Stimulated activated CD4-positive, alpha-beta T cell treated with anti-CD3 and anti-CD28 coated beads, Interleukin-1b, Interleukin-23, amount 100 ng/mL, for 48 hours (primary cell): ENCODE results near the gene NMNAT2.
"Not testable (repeated sequence)": the region's sequence is repeated elsewhere in the genome, so short reads cannot be mapped to it uniquely, and the experiment has no call there.

Experiments used
- DNase-seq: peaks from one replicate; pipeline ENCODE4 v3.0.0-alpha.2; 2020

The NMNAT2 gene

DNA sequence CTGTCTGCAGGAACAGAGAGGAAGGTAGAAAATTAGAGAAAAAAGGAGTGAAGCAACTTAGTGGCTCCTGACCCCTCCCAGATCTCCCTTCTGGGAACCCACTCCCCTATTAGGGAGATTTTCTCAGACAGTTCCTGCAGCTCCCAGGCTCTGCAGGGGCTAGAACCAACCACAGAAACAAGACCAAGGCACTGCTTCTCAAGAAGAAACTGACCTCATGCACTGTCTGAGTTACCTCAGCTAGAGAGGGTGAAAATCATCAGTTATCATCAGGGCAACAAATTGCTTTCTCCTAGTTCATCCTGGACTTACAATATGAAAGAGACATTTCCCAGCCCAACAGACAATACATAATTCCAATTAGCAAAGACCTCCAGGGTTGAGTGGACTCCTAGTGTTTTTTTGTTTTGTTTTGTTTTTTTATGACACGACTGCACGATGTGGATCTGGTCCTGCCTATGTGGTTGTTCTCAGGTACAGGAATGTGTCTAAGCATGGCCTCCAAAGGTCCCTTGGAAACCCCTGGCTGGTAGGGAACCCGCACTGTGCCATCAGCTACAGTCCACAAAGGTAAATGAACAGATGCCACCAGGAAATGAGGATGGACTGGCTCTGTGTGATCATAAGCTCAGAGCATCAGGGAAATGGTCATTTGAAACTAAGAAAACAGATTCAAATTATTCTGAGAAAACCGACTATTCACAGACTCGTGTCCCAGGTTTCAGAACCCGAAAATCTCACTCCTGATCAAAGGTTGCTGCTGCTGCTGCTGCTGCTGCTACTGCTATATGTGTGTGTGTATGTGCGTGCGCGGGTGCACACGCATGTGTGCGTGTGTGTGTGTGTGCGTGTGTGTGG is 166.8 kb downstream of the NMNAT2 start:
- DNase-seq, result no peak

GRCh38 chr1:183249941-183250452 is 168.2 kb downstream of the NMNAT2 start:
- DNase-seq, result no peak

GRCh38 chr1:183248989-183249691 is 169.0 kb downstream of the NMNAT2 start:
- DNase-seq, result no peak

- DNase-seq, result no peak
Observed at GRCh38 chr1:183247931-183248330, 170.2 kb downstream of the NMNAT2 start.

GRCh38 chr1:183247484-183247883 is 170.7 kb downstream of the NMNAT2 start:
- no peak for DNase-seq

DNA sequence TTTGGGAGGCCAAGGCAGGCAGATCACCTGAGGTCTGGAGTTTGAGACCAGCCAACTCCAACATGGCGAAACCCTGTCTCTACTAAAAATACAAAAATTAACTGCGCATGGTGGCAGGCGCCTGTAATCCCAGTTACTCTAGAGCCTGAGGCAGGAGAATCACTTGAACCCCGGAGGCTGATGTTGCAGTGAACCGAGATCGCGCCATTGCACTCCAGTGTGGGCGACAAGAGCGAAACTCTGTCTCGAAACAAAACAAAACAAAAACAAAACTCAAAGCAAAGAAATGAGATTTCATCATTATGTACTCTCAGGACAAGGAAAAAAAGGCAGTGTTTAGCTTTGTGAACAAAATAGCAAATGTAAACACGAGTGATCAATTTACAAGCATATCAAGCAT is 171.1 kb downstream of the NMNAT2 start:
- DNase-seq, result no peak

DNA sequence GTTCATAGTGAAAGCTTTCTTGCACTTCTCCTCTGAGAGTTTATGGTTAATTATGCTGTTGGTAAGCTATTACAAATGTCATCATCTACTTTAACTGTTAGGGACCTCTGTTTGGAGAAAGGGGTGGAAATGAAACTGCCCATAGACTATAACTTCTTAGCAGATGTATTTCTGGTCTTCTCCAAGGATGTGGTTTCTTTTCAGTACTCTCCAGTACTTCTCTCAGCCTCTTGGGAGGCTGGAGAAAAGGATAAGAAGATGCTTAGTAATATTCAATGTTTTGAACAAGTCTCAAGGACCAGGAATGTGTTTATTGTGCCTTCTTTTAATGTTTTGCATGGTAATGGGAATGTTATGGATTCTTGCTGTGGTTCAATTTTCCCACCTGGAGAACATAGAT is 171.7 kb downstream of the NMNAT2 start:
- no peak for DNase-seq

- no peak for DNase-seq
Observed at GRCh38 chr1:183245357-183245756, 172.8 kb downstream of the NMNAT2 start.

- no peak for DNase-seq
Observed at GRCh38 chr1:183244466-183244865, 173.7 kb downstream of the NMNAT2 start.

DNA sequence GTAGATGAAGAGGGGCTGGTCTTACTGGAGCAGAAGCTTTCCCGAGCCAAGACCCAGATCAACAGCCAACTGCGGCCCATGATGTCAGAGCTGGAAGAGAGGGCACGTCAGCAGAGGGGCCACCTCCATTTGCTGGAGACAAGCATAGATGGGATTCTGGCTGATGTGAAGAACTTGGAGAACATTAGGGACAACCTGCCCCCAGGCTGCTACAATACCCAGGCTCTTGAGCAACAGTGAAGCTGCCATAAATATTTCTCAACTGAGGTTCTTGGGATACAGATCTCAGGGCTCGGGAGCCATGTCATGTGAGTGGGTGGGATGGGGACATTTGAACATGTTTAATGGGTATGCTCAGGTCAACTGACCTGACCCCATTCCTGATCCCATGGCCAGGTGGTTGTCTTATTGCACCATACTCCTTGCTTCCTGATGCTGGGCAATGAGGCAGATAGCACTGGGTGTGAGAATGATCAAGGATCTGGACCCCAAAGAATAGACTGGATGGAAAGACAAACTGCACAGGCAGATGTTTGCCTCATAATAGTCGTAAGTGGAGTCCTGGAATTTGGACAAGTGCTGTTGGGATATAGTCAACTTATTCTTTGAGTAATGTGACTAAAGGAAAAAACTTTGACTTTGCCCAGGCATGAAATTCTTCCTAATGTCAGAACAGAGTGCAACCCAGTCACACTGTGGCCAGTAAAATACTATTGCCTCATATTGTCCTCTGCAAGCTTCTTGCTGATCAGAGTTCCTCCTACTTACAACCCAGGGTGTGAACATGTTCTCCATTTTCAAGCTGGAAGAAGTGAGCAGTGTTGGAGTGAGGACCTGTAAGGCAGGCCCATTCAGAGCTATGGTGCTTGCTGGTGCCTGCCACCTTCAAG is 174.8 kb downstream of the NMNAT2 start:
- DNase-seq, result no peak

- no peak for DNase-seq
Observed at GRCh38 chr1:183242556-183242955, 175.6 kb downstream of the NMNAT2 start.

DNA sequence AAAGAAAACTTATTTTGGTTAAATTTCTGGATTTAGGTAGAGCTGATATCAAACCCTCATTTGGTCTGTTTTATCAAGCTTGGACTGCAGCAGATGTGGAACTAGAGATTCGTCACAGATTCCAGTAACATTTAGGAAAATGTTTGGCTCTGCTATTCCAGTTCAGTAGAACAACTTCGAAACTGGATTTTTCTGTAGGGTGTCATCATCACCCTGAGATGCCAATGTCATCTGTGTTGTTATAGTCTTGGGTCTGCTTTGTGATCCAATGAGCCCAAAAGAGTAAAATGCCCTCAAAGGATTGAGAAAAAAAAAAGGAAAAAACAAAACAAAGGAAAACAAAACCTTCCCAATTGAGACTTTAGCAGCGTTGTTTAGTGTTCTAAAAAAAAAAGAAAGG is 176.7 kb downstream of the NMNAT2 start:
- no peak for DNase-seq

DNA sequence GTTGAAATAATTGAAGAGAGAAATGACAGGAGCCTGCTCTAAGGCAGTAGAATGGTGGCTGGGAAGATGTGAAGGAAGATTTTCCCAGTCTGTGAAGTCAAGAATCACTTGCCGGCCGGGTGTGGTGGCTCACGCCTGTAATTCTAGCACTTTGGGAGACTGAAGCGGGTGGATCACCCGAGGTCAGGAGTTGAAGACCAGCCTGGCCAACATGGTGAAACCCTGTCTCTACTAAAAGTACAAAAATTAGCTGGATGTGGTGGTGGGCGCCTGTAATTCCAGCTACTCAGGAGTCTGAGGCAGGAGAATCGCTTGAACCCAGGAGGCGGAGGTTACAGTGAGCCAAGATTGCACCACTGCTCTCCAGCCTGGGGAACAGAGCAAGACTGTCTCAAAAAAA is 177.3 kb downstream of the NMNAT2 start:
- DNase-seq, result not testable (repeated sequence)

DNA sequence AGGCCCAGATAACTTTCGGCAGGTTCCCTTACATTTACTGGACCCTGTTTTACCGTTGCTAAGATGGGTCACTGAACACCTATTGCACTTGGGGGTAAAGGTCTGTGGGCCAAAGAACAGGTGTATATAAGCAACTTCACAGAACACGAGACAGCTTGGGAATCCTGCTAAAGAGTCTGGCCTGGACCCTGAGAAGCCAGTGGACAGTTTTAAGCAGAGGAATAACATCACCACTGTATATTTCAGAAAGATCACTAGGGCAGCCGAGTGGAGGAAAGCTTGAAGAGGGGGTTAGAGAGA is 177.7 kb downstream of the NMNAT2 start:
- DNase-seq, result no peak

GRCh38 chr1:183239793-183240525 is 178.2 kb downstream of the NMNAT2 start:
- no peak for DNase-seq

DNA sequence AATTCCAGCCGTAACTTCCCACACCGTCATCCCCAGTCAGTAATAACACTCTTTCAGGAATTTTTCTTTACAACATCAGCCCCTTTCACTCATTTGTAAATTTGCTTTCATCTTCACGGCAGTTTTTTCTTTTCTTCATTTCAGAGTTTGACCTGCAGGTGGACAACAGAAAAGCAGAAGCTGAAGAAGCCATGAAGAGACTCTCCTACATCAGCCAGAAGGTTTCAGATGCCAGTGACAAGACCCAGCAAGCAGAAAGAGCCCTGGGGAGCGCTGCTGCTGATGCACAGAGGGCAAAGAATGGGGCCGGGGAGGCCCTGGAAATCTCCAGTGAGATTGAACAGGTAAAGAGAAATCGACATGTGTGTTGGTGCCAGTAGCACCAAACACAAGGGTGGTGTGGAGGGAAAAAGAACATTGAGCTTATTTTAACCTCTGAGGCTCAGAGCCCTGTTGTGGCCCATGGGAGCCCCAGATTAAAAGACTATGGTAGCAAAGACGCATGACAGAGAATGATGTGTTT is 178.9 kb downstream of the NMNAT2 start:
- DNase-seq, result no peak

DNA sequence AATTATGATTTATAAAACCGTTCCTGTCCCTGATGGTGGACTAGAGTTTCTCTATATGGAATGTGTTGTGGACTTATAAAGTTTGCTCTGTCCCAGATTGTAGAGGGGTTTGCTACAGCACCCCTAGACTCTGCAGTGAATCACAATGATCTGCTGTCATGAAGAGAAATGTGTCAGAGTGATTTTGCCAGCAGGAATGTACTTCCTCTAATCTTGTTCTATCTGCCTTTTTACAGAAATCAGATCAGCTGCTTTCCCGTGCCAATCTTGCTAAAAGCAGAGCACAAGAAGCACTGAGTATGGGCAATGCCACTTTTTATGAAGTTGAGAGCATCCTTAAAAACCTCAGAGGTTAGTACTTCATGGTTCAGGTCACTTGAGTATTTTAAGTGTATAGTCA is 180.1 kb downstream of the NMNAT2 start:
- no peak for DNase-seq

GRCh38 chr1:183237046-183237445 is 181.1 kb downstream of the NMNAT2 start:
- no peak for DNase-seq

DNA sequence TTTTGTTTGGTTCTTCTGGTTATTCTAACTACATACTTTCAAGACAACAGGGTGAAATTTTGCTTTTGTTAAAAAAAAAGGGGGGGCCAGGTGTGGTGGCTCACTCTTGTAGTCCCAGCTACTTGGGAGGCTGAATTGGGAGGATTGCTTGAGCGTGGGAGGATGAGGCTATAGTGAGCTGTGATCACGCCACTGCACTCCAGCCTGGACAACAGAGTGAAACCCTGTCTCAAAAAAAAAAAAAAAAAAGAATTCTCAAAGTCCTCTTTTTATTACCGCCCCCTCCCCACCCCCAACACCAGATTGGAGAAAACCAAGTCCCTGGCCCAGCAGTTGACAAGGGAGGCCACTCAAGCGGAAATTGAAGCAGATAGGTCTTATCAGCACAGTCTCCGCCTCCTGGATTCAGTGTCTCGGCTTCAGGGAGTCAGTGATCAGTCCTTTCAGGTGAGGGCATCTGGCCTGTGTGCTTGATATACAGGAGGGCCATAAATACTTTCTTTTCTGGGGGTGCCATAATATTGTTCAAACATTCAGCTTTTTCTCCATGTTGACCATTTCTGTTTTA is 181.9 kb downstream of the NMNAT2 start:
- no peak for DNase-seq

GRCh38 chr1:183235503-183235902 is 182.7 kb downstream of the NMNAT2 start:
- no peak for DNase-seq

- no peak for DNase-seq
Observed at GRCh38 chr1:183234660-183235476, 183.3 kb downstream of the NMNAT2 start.
